ENCODE data around the gene GIGYF2. TPM values are rescaled to one million over a fixed set of nuclear protein-coding genes. Genes with fewer than 3 reads are reported as not detected.
"Not testable (repeated sequence)": the region's sequence is repeated elsewhere in the genome, so short reads cannot be mapped to it uniquely, and the experiment has no call there.

Gene GIGYF2
- total RNA-seq, 1 experiment from 2014 or later, result 68.3 TPM

GRCh38 chr2:232907718-232908085 lies 210.6 kb downstream of the GIGYF2 start:
- H3K27me3 ChIP-seq (ENCODE audit: control insufficient read depth, insufficient read depth, low read length); intact Hi-C loops (cut with micrococcal nuclease; ENCODE audit: unreplicated experiment); ATAC-seq; in situ Hi-C loops (cut with HindIII; ENCODE audit: low pct_unique_long_range_greater_than_20kb, low sequenced_read_pairs); CTCF ChIA-PET; POLR2A ChIA-PET; BruUV-seq (replicated peaks); DNase-seq (ENCODE audit: low read depth, low spot score); H3K4me3 ChIP-seq (ENCODE audit: low read depth in 2 of 2, low read length in 2 of 2); H3K36me3 ChIP-seq (ENCODE audit: control insufficient read depth, insufficient read depth, low read length): not testable (repeated sequence)
- H3K4me1 ChIP-seq (ENCODE audit: control insufficient read depth, insufficient read depth, low read length), result peaks cover 18% of the 10 kb centered on the region
- H3K27ac ChIP-seq (ENCODE audit: low read length), result peak overlapping the region; percentile 73
- H3K9me3 ChIP-seq (ENCODE audit: control insufficient read depth, insufficient read depth, low read depth, low read length), result peaks cover 21% of the 10 kb centered on the region

GRCh38 chr2:232908695-232909094 lies 211.6 kb downstream of the GIGYF2 start:
- H3K4me1 ChIP-seq (ENCODE audit: control insufficient read depth, insufficient read depth, low read length), result peaks cover 8% of the 10 kb centered on the region
- H3K36me3 ChIP-seq (ENCODE audit: control insufficient read depth, insufficient read depth, low read length), result no peaks in the 10 kb centered on the region
- POLR2A ChIA-PET, result no interaction called here
- CTCF ChIA-PET, result no interaction called here
- intact Hi-C loops (cut with micrococcal nuclease; ENCODE audit: unreplicated experiment) (no loop called here), in situ Hi-C loops (cut with HindIII; ENCODE audit: low pct_unique_long_range_greater_than_20kb, low sequenced_read_pairs) (no loop called here)
- H3K4me3 ChIP-seq (ENCODE audit: low read depth in 2 of 2, low read length in 2 of 2), result no peak overlapping the region
- peak overlapping the region; percentile 34; the same call in 1 of the 2 replicates for H3K27ac ChIP-seq (ENCODE audit: low read length)
- BruUV-seq (replicated peaks), result no TSS peak
- H3K27me3 ChIP-seq (ENCODE audit: control insufficient read depth, insufficient read depth, low read length), result no peaks in the 10 kb centered on the region
- TF ChIP-seq SIN3A (IDR thresholded peaks at IDR 0.05; ENCODE audit: borderline replicate concordance, insufficient read depth, low read depth, low read length), result no peak
- no peak for TF ChIP-seq CTCF (IDR thresholded peaks at IDR 0.05)
- TF ChIP-seq POLR2AphosphoS5 (IDR thresholded peaks at IDR 0.05; ENCODE audit: low read depth, low read length), result no peak
- no peak for TF ChIP-seq TCF7L2 (IDR thresholded peaks at IDR 0.05; ENCODE audit: low read depth, low read length)
- TF ChIP-seq REST (IDR thresholded peaks at IDR 0.05; ENCODE audit: insufficient read depth in 1 of 2, low read depth in 2 of 2, low read length in 1 of 2), result no peak
- H3K9me3 ChIP-seq (ENCODE audit: control insufficient read depth, insufficient read depth, low read depth, low read length), result peaks cover 24% of the 10 kb centered on the region
- ATAC-seq (no peak), DNase-seq (ENCODE audit: low read depth, low spot score) (no peak)

Other genes starting within 250 kb of the GIGYF2 start
- not detected for gene ALPI, start 241.2 kb upstream of the GIGYF2 start, total RNA-seq (2021; ENCODE audit: unreplicated experiment)
- 2.9 TPM for gene ECEL1, start 209.5 kb upstream of the GIGYF2 start, total RNA-seq (2021; ENCODE audit: unreplicated experiment)
- 0.18 TPM for gene PRSS56, start 176.9 kb upstream of the GIGYF2 start, total RNA-seq (2021; ENCODE audit: unreplicated experiment)
- not detected for gene CHRND, start 171.2 kb upstream of the GIGYF2 start, total RNA-seq (2021; ENCODE audit: unreplicated experiment)
- not detected for gene CHRNG, start 157.6 kb upstream of the GIGYF2 start, total RNA-seq (2021; ENCODE audit: unreplicated experiment)
- gene TIGD1, start 146.8 kb upstream of the GIGYF2 start, total RNA-seq (2021; ENCODE audit: unreplicated experiment), result 5.1 TPM
- gene EIF4E2, start 146.6 kb upstream of the GIGYF2 start, total RNA-seq (2021; ENCODE audit: unreplicated experiment), result 84.0 TPM
- 73.5 TPM for gene EFHD1, start 63.7 kb upstream of the GIGYF2 start, total RNA-seq (2021; ENCODE audit: unreplicated experiment)
- gene KCNJ13, start 79.2 kb downstream of the GIGYF2 start, total RNA-seq (2021; ENCODE audit: unreplicated experiment), result 1.1 TPM
- 6.8 TPM for gene SNORC, start 172.9 kb downstream of the GIGYF2 start, total RNA-seq (2021; ENCODE audit: unreplicated experiment)